HepG2 (cell line): ENCODE results near the gene PLEKHB2. TPM values are rescaled to one million over a fixed set of nuclear protein-coding genes. Genes with fewer than 3 reads are reported as not detected.

Source experiments
- ATAC-seq: fragments of 200-7000 bp; cut with Tn5 transposase; 3 replicates; pipeline ENCODE4 v1.9.1; 2020; ENCODE audit warnings: mild to moderate bottlenecking, moderate library complexity
- BruUV-seq: library from RNA; stranded (reverse); fragments of 400-500 nt; replicated peaks from 2 replicates; lab custom pipeline; 2021; lab: Mats Ljungman, UMichigan
- CTCF ChIA-PET: fragments of 300-600 bp; formaldehyde crosslinking; extraction: SDS; loops from one replicate; lab custom pipeline; 2021; ENCODE audit warnings: low total read pairs, inconsistent platforms, low intra/inter-chr PET ratio; lab: Yijun Ruan, JAX
- POLR2A ChIA-PET: fragments of 350-600 bp; sonication (Branson Sonifier 250); formaldehyde crosslinking; loops from one replicate; lab custom pipeline; 2020; ENCODE audit warnings: antibody characterized with exemption, inconsistent platforms; lab: Yijun Ruan, JAX
- DNase-seq: peaks from one replicate; pipeline ENCODE4 v3.0.0-alpha.2; 2015; ENCODE audit warnings: low spot score
- FAIRE-seq: peaks from 3 replicates; lab custom pipeline; 2011; peaks lifted over from hg19 to GRCh38; lab: Jason Lieb, UNC
- H2AFZ ChIP-seq: one replicate; pipeline ENCODE4 v1.6.1; 2011; ENCODE audit warnings: low read length, inconsistent platforms
- H3K27ac ChIP-seq: fragments of 300-600 bp; 3 replicates; pipeline ENCODE4 v1.8.0; 2011; ENCODE audit warnings: mixed run types, mild to moderate bottlenecking, mixed read lengths, low read length, inconsistent platforms; ENCODE audit not compliant: insufficient read depth; ENCODE audit errors: extremely low read length
- H3K27me3 ChIP-seq, 2 experiments: fragments of 200-600 bp in 1 of 2; 2 replicates in 1 of 2; 3 replicates in 1 of 2; pipeline versions ENCODE4 v1.6.0 to v1.8.0; 2011; ENCODE audit warnings: low read length in 2 of 2, mild to moderate bottlenecking in 2 of 2, moderate library complexity in 2 of 2, inconsistent platforms in 1 of 2; ENCODE audit not compliant: insufficient read depth in 2 of 2, control insufficient read depth in 1 of 2
- H3K36me3 ChIP-seq, 2 experiments: fragments of 200-600 bp in 1 of 2; replicated peaks in 1 of 2; 2 replicates in 1 of 2; 3 replicates in 1 of 2; pipeline versions ENCODE4 v1.5.1 to v1.8.0; 2011; ENCODE audit warnings: low read length in 2 of 2, inconsistent platforms in 1 of 2; ENCODE audit not compliant: insufficient read depth in 2 of 2, control insufficient read depth in 1 of 2
- H3K4me1 ChIP-seq: 2 replicates; pipeline ENCODE4 v1.5.1; 2012; ENCODE audit warnings: low read length, inconsistent platforms; ENCODE audit not compliant: insufficient read depth
- H3K4me2 ChIP-seq: 2 replicates; pipeline ENCODE4 v1.6.0; 2011; ENCODE audit warnings: low read depth, low read length, inconsistent platforms
- H3K4me3 ChIP-seq, 3 experiments: fragments of 200-600 bp in 1 of 3; sonication (generic), shearing (Covaris generic) in 1 of 3; replicated peaks in 1 of 3; 2 replicates each; pipeline ENCODE4 v1.5.1; 2011 to 2016; ENCODE audit warnings: low read length in 3 of 3, inconsistent platforms in 2 of 3, low read depth in 2 of 3, mild to moderate bottlenecking in 2 of 3, control low read depth in 1 of 3, mixed read lengths in 1 of 3; ENCODE audit not compliant: insufficient read depth in 1 of 3
- H3K79me2 ChIP-seq: one replicate; pipeline ENCODE4 v1.6.1; 2011; ENCODE audit warnings: low read length, inconsistent platforms; ENCODE audit not compliant: insufficient read depth
- H3K9ac ChIP-seq: 2 replicates; pipeline ENCODE4 v1.6.0; 2011; ENCODE audit warnings: mild to moderate bottlenecking, low read depth, low read length, inconsistent platforms; ENCODE audit not compliant: insufficient read depth
- H3K9me3 ChIP-seq: 2 replicates; pipeline ENCODE4 v1.5.1; 2012; ENCODE audit warnings: mild to moderate bottlenecking, low read length
- H4K20me1 ChIP-seq: 2 replicates; pipeline ENCODE4 v1.6.0; 2011; ENCODE audit warnings: inconsistent platforms, mild to moderate bottlenecking, low read length, moderate library complexity; ENCODE audit not compliant: insufficient read depth
- FIP1L1 ChIP-seq: fragments of 200-400 bp; formaldehyde crosslinking; IDR thresholded peaks from 2 replicates; pipeline ENCODE4 v1.6.1; 2018; ENCODE audit warnings: low read depth, mild to moderate bottlenecking, low read length, moderate library complexity, borderline replicate concordance; ENCODE audit not compliant: insufficient read depth
- HNF4A ChIP-seq: sonication (generic); formaldehyde crosslinking; IDR thresholded peaks from 2 replicates; pipeline ENCODE4 v1.4.0; 2020; ENCODE audit warnings: missing genetic modification reagents
- LCORL ChIP-seq, 2 experiments: fragments of 450-650 bp in 1 of 2; sonication (generic) in 1 of 2; formaldehyde crosslinking in 1 of 2; IDR thresholded peaks; 2 replicates each; pipeline versions ENCODE4 v1.5.0 to v1.6.1; 2017 to 2020; ENCODE audit warnings: antibody characterized with exemption in 1 of 2, missing genetic modification reagents in 1 of 2
- PATZ1 ChIP-seq: sonication (generic); formaldehyde crosslinking; IDR thresholded peaks from 2 replicates; pipeline ENCODE4 v1.4.0; 2020; ENCODE audit warnings: missing genetic modification reagents
- POLR2AphosphoS5 ChIP-seq: IDR thresholded peaks from 2 replicates; pipeline ENCODE4 v1.6.1; 2012; ENCODE audit warnings: low read depth, low read length
- ZNF572 ChIP-seq: sonication (generic); formaldehyde crosslinking; IDR thresholded peaks from 2 replicates; pipeline ENCODE4 v1.5.1; 2020; ENCODE audit warnings: mild to moderate bottlenecking, missing genetic modification reagents
- ZNF761 ChIP-seq: sonication (generic); formaldehyde crosslinking; conservative IDR thresholded peaks from 2 replicates; pipeline ENCODE4 v1.4.0; 2020; ENCODE audit warnings: mild to moderate bottlenecking, missing genetic modification reagents
- ZNF816 ChIP-seq: sonication (generic); formaldehyde crosslinking; IDR thresholded peaks from 2 replicates; pipeline ENCODE4 v1.8.0; 2022; ENCODE audit warnings: missing genetic modification reagents, mild to moderate bottlenecking, borderline replicate concordance
- WGBS: methylation state at CpG from one replicate; pipeline ENCODE4 v1.1.6; 2017; ENCODE audit warnings: low lambda C conversion rate; 5-methylcytosine and 5-hydroxymethylcytosine counted together
- in situ Hi-C: cut with HindIII; loops from 2 replicates; pipeline ENCODE4 v1.10.0; 2017; ENCODE audit warnings: low pct_unique_long_range_greater_than_20kb; ENCODE audit not compliant: extremely low pct_ligation_motif_present
- intact Hi-C: fragments of 100-400 bp; cut with micrococcal nuclease; formaldehyde crosslinking; loops from one replicate; pipeline ENCODE4 v1.10.0; 2022; ENCODE audit not compliant: unreplicated experiment
- polyA plus RNA-seq, 8 experiments: library from polyadenylated mRNA; depleted of rRNA in 3 of 8; stranded (reverse) in 7 of 8; unstranded in 1 of 8; fragments of >200 nt; fragmentation: Illumina TruSeq in 4 of 8; extraction: Trizol in 4 of 8; gene quantifications; 2 replicates each; pipeline versions ENCODE4 v1.2.1 to v1.2.3, GENCODE V29; 2011 to 2016; ENCODE audit warnings: low read depth in 4 of 8, missing spikeins in 1 of 8, mixed read lengths in 1 of 8; ENCODE audit not compliant: insufficient read depth in 1 of 8
- total RNA-seq, 5 experiments: library from RNA; depleted of rRNA; stranded (reverse); fragments of >200 nt; fragmentation: Illumina TruSeq; extraction: Trizol; gene quantifications; 2 replicates each; pipeline ENCODE4 v1.2.3, GENCODE V29; 2016; ENCODE audit warnings: low read depth in 1 of 5

PLEKHB2 gene
- total and polyA plus RNA-seq, 2 of the 13 experiments (the other 11 are each of a cell fraction or from before 2014, with no cell fraction given): 73.0 to 78.9 TPM

GRCh38 chr2:131064589-131065512, 40.3 kb upstream of the PLEKHB2 start:
- TF ChIP-seq ZNF761 (CRISPR knock-in tag) (no peak), POLR2AphosphoS5 (peak; percentile 19; the same call in 1 of the 2 replicates), FIP1L1 (no peak), ZNF572 (CRISPR knock-in tag) (no peak)
- TF ChIP-seq, all 625 proteins: peak for 1
- peaks cover 80% of the 10 kb centered on the region for H3K79me2 ChIP-seq
- POLR2A ChIA-PET: no interaction called here

GRCh38 chr2:131067465-131068125, 37.5 kb upstream of the PLEKHB2 start:
- WGBS: 68% methylated on average over 2 of the region's 2 CpGs
- FAIRE-seq (no peak), ATAC-seq (no peak), DNase-seq (no peak)
- TF ChIP-seq ZNF816 (no peak), HNF4A (0 out of 2 replicates have a peak, but pooled peaks have one; percentile 14), LCORL (IDR thresholded peaks at IDR 0.05) (peak; percentile 93), LCORL (CRISPR knock-in tag; IDR thresholded peaks at IDR 0.05) (no peak), PATZ1 (CRISPR knock-in tag) (0 out of 2 replicates have a peak, but pooled peaks have one; percentile 36)
- in situ Hi-C loops (no loop called here), intact Hi-C loops (no loop called here)
- no peak overlapping the region for H3K4me3 ChIP-seq
- no peak overlapping the region for H3K27ac ChIP-seq
- peaks cover 34% of the 10 kb centered on the region for H4K20me1 ChIP-seq
- H3K27me3 ChIP-seq: no peaks in the 10 kb centered on the region
- H3K79me2 ChIP-seq: peaks cover 76% of the 10 kb centered on the region
- no peaks in the 10 kb centered on the region for H3K9me3 ChIP-seq
- peaks cover 18% of the 10 kb centered on the region for H3K4me1 ChIP-seq
- no peak overlapping the region for H3K9ac ChIP-seq
- BruUV-seq: no TSS peak
- peaks cover 30 to 72% of the 10 kb centered on the region in 2 experiments for H3K36me3 ChIP-seq
- ChIA-PET CTCF (no interaction called here), POLR2A (no interaction called here)
- H2AFZ ChIP-seq: no peak overlapping the region
- no peak overlapping the region for H3K4me2 ChIP-seq

More at GRCh38 chr2:131064589-131065512, 40.3 kb upstream of the PLEKHB2 start:
- Histone ChIP-seq H3K4me2 (no peak overlapping the region), H3K4me3 (no peak overlapping the region), H3K27ac (no peak overlapping the region), H3K9me3 (no peaks in the 10 kb centered on the region), H4K20me1 (peaks cover 38% of the 10 kb centered on the region), H2AFZ (no peak overlapping the region), H3K9ac (no peak overlapping the region), H3K27me3 (no peaks in the 10 kb centered on the region), H3K4me1 (peaks cover 18% of the 10 kb centered on the region), H3K36me3 (peaks cover 22 to 70% of the 10 kb centered on the region in 2 experiments)
- in situ Hi-C loops: no loop called here
- ATAC-seq (no peak), DNase-seq (no peak), FAIRE-seq (no peak)
- CTCF ChIA-PET: no interaction called here
- 90% methylated on average over 14 of the region's 14 CpGs for WGBS
- intact Hi-C loops: no loop called here
- BruUV-seq: no TSS peak
